IPS DF 6.9 (cell line): Measurements from ENCODE around the gene ENTR1.
A peak's percentile ranks its signal among the peaks of the same experiment; 100 is the strongest.
"Not testable (repeated sequence)": the region's sequence is repeated elsewhere in the genome, so short reads cannot be mapped to it uniquely, and the experiment has no call there.

ENCODE experiments used
- DNase-seq: peaks from one replicate; pipeline ENCODE4 v3.0.0-alpha.2; 2013; ENCODE audit warnings: low read depth, low spot score
- H3K27ac ChIP-seq: one replicate; pipeline ENCODE4 v1.5.1; 2013; ENCODE audit warnings: low read length, control low read depth
- H3K27me3 ChIP-seq: 2 replicates; pipeline ENCODE4 v1.6.1; 2013; ENCODE audit warnings: mild to moderate bottlenecking, low read length; ENCODE audit not compliant: control insufficient read depth, insufficient read depth
- H3K36me3 ChIP-seq: 2 replicates; pipeline ENCODE4 v1.6.1; 2013; ENCODE audit warnings: low read length; ENCODE audit not compliant: control insufficient read depth, insufficient read depth
- H3K4me1 ChIP-seq: 2 replicates; pipeline ENCODE4 v1.6.1; 2013; ENCODE audit warnings: low read length; ENCODE audit not compliant: control insufficient read depth, insufficient read depth
- H3K4me3 ChIP-seq: 2 replicates; pipeline ENCODE4 v1.5.1; 2013; ENCODE audit warnings: mild to moderate bottlenecking, low read length
- H3K9me3 ChIP-seq: 2 replicates; pipeline ENCODE4 v1.6.1; 2013; ENCODE audit warnings: low read length, inconsistent platforms; ENCODE audit not compliant: control insufficient read depth, insufficient read depth
- WGBS: extraction: QIAGEN DNeasy Blood & Tissue Kit; methylation state at CpG from one replicate; pipeline ENCODE4 v1.1.7; 2013; ENCODE audit warnings: mixed read lengths, missing lambda C conversion rate; ENCODE audit not compliant: insufficient read length, insufficient coverage; 5-methylcytosine and 5-hydroxymethylcytosine counted together

The ENTR1 gene

DNA sequence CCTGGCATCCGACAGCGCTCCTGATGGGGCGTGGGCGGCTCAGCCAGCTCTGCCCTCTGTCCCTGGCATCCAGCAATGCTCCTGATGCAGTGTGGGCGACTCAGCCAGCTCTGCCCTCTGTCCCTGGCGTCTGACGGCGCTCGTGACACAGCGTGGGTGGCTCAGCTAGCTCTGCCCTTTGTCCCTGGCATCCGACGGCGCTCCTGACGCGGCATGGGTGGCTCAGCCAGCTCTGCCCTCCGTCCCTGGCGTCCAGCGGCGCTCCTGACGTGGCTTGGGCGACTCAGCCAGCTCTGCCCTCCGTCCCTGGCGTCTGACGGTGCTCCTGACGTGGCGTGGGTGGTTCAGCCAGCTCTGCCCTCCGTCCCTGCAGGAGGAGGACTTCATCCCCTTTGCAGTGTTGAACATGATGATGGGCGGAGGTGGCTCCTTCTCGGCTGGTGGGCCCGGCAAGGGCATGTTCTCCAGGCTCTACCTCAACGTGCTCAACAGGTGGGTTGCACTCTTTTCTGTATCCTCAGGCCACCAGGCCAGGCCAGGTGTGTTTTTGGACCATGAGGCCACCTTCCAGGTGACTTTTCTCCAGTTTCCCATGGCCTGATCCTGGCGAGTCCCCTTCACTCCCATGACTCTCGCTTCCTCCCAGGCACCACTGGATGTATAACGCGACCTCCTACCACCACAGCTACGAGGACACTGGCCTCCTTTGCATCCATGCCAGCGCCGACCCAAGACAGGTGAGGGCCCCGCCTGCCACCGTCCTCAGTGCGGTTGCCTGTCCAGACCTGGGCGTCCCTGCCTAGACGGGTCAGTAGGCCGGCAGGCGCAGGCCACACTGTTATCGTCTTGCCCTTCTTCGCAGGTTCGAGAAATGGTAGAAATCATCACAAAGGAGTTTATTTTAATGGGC, 8.0 kb upstream of the ENTR1 start:
- H3K27me3 ChIP-seq: no peaks in the 10 kb centered on the region
- WGBS: no CpG with 5 or more reads among the region's 48 CpGs
- H3K36me3 ChIP-seq: peaks cover 64% of the 10 kb centered on the region

DNA sequence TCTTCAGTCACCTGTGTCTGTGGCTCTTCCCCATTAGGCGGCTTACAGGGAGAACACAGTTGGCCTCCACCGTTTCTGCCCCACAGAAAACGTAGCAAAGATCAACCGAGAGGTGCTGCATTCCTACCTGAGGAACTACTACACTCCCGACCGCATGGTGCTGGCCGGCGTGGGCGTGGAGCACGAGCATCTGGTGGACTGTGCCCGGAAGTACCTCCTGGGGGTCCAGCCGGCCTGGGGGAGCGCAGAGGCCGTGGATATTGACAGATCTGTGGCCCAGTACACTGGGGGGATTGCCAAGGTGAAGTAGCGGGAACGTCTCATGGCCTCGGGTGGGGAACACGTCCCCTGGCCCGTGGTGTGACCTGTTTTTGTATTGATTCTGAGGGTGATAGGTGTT, 6.5 kb upstream of the ENTR1 start:
- DNase-seq: no peak
- Histone ChIP-seq H3K4me3 (no peak overlapping the region), H3K4me1 (no peaks in the 10 kb centered on the region), H3K9me3 (no peaks in the 10 kb centered on the region), H3K27ac (no peak overlapping the region), H3K36me3 (peaks cover 55% of the 10 kb centered on the region), H3K27me3 (no peaks in the 10 kb centered on the region)
- WGBS: no CpG with 5 or more reads among the region's 19 CpGs

More for the DNA sequence above, 8.0 kb upstream of the ENTR1 start:
- H3K4me1 ChIP-seq: no peaks in the 10 kb centered on the region
- no peak overlapping the region for H3K4me3 ChIP-seq
- H3K27ac ChIP-seq: no peak overlapping the region
- DNase-seq: no peak
- H3K9me3 ChIP-seq: no peaks in the 10 kb centered on the region

DNA sequence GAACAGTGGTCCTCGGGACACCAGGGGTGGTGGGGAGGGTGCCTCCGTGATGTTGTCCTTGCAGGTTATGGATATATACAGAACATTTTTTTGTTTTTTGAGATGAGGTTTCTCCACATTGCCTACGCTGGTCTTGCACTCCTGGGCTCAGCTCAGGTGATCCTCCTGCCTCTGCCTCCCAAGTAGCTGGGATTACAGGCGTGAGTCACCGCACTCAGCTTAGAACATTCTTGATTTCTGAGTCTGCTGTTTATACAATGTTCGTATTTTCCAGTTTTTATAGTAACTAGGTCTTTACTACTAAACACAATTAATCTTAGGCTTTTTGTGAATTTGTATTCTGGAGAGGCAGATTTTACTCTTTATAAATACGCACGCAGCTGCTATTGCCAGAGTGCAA, 6.0 kb upstream of the ENTR1 start:
- Histone ChIP-seq H3K4me1 (no peaks in the 10 kb centered on the region), H3K9me3 (no peaks in the 10 kb centered on the region), H3K27ac (no peak overlapping the region), H3K27me3 (no peaks in the 10 kb centered on the region), H3K4me3 (no peak overlapping the region), H3K36me3 (peaks cover 51% of the 10 kb centered on the region)
- WGBS: no CpG with 5 or more reads among the region's 8 CpGs
- DNase-seq: no peak

DNA sequence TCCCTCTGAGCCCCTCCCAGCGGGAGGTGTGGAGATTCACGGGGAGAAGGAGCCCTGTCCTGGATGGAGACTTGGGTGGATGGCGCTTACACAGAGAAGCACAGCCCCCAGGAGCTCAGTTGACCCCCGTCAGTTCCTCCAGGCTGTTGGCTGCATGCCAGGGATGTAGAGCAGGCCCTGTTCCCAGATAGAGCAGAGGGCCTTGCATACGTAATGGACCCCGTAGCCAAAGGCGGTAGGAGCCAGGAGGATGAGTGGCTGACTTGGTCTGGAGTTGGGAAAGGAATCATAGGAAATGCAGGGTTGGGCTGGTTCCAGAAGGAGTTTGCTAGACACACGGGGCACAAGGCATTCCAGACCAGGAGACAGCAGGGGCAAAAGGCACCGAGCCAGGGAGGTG, 2.5 kb upstream of the ENTR1 start:
- WGBS: no CpG with 5 or more reads among the region's 9 CpGs
- peaks cover 36% of the 10 kb centered on the region for H3K36me3 ChIP-seq
- DNase-seq: no peak

DNA sequence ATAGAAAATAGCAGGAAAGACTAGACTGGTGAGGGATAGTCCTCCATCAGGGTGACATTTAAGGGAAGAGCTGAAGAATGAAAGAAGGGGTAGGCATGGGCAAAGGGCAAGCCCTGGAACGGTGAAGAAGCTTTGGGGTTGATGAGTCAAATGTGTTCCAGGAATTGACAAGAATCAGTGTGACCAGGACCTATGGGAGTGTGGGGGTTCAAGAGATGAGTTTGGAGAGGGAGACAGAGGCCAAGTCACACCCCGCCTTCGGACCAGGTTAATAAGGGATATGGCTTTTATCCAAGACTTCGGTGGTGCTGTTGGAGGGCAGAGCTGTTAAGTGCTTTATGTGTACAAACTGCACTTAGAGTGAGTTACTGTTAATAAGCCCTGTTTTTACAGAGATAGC, 964 bp upstream of the ENTR1 start:
- Histone ChIP-seq H3K27ac (no peak overlapping the region), H3K36me3 (peaks cover 35% of the 10 kb centered on the region), H3K9me3 (no peaks in the 10 kb centered on the region), H3K27me3 (no peaks in the 10 kb centered on the region), H3K4me1 (no peaks in the 10 kb centered on the region; the same call in 1 of the 2 replicates), H3K4me3 (peak overlapping the region; percentile 82; the same call in 1 of the 2 replicates)
- no peak for DNase-seq
- WGBS: no CpG with 5 or more reads among the region's 4 CpGs

More for the DNA sequence above, 2.5 kb upstream of the ENTR1 start:
- Histone ChIP-seq H3K9me3 (no peaks in the 10 kb centered on the region), H3K27me3 (no peaks in the 10 kb centered on the region), H3K4me3 (no peak overlapping the region; the same call in 1 of the 2 replicates), H3K27ac (no peak overlapping the region), H3K4me1 (no peaks in the 10 kb centered on the region; the same call in 1 of the 2 replicates)

DNA sequence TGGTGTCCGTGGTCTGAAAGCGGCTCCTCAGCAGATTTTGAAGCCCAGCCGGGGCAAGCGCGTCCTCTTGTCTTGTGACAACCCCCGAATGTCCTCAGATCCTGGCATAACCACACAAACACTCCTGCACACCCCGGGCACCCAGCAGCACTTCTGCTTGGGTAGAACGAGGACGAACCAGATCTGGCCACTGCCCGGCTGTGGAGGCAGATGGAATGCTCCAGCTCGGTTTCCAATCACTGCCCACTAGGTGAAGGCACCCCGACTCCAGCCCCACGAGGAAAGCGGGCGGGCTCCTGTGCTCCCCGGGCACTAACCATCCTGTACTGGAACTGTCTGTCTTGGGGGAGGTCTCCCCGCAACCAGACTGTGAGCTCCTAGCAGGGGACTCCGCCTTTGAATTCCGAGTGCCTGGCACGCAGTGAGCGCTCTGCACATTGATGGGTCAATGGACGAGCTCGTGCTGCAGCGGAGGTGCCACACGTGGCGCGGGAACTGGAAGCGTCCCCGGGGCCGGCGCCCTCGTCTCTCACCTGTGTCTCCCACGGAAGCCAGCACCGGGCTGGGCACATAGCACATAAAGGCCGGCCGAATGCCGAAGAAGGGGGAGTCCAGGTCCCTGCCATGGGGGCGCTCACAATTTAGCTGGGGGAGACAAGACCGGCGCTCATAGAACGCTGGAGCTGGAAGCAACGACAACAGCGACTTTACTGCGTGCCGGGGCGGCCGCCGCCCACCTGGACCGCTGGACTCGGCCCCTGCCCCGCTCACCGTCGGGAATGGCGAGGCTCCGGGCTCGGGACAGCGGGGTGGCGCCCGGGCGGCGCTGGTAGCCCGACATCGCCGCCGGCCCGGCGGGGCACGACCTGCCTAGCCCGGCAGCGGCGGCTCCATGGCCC, 608 bp downstream of the ENTR1 start:
- H3K27me3 ChIP-seq: no peaks in the 10 kb centered on the region
- peaks cover 37% of the 10 kb centered on the region for H3K36me3 ChIP-seq
- DNase-seq: no peak
- H3K4me1 ChIP-seq: no peaks in the 10 kb centered on the region; the same call in 1 of the 2 replicates
- no peaks in the 10 kb centered on the region for H3K9me3 ChIP-seq
- peak overlapping the region; percentile 82 for H3K4me3 ChIP-seq
- WGBS: no CpG with 5 or more reads among the region's 71 CpGs
- no peak overlapping the region for H3K27ac ChIP-seq

DNA sequence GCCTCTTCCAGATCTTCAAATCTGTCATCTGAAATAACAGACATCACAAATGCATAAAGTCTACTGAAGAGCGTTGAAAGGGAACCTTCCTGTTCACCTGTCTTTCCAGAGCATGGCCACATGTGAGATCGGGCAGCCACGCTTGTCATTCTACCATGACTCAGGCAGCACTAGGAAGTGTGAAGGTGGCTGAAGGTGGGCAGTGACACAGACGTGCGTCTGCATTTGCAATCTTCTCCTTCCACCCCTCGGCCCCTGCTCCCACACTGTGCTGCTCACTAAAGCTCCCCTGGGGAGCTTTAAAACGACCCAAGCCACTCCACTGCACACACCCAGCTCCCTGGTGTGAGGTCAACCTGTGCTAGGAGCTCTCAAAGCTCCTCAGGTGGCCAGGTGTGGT, 2.5 kb downstream of the ENTR1 start:
- Histone ChIP-seq H3K36me3 (peaks cover 34% of the 10 kb centered on the region), H3K4me3 (no peak overlapping the region), H3K4me1 (no peaks in the 10 kb centered on the region; the same call in 1 of the 2 replicates), H3K27me3 (no peaks in the 10 kb centered on the region), H3K9me3 (no peaks in the 10 kb centered on the region), H3K27ac (no peak overlapping the region)
- WGBS: no CpG with 5 or more reads among the region's 7 CpGs
- no peak for DNase-seq

DNA sequence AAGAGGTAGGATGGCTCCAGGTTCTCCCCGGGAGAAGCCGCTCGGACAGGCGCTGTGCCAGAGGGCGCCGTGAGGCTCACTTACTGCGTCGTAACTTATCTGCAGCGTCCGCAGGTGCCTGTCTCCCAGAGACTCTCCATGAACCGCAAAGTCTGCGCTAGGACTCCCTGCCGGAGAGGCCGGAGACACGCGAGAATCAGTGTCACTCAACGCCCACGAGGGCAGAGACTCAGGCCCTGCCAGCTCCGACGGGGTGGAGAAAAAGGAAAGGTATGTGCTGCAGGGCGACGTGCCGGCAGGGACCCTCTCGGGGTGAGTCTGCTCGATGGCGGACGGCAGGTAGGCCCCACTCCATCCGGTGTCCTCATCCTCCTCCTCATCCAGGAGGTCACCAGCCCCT, 3.4 kb downstream of the ENTR1 start:
- not testable (repeated sequence) for DNase-seq, H3K27me3 ChIP-seq, H3K4me3 ChIP-seq, H3K4me1 ChIP-seq, H3K27ac ChIP-seq, H3K9me3 ChIP-seq
- no CpG with 5 or more reads among the region's 28 CpGs for WGBS
- H3K36me3 ChIP-seq: peaks cover 32% of the 10 kb centered on the region

DNA sequence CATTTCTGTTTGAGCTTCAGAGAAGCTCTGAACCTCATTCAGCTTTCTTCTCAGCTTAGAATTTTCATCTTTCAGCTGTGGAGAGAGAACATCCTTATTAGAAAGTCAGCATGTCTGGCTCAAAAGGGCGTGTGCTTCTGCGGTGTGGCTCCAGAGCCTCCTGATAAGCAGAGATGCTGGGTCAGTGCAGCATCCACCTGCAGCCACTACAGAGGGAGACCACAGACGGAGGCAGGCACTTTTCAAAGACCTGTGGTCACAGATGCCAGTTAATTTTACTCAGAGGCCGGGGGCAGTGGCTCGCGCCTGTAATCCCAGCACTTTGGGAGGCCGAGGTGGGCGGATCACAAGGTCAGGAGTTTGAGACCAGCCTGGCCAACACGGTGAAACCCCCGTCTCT, 4.5 kb downstream of the ENTR1 start:
- not testable (repeated sequence) for H3K9me3 ChIP-seq, H3K27me3 ChIP-seq, H3K4me1 ChIP-seq, DNase-seq, H3K4me3 ChIP-seq, H3K27ac ChIP-seq
- peaks cover 32% of the 10 kb centered on the region for H3K36me3 ChIP-seq
- WGBS: no CpG with 5 or more reads among the region's 10 CpGs

DNA sequence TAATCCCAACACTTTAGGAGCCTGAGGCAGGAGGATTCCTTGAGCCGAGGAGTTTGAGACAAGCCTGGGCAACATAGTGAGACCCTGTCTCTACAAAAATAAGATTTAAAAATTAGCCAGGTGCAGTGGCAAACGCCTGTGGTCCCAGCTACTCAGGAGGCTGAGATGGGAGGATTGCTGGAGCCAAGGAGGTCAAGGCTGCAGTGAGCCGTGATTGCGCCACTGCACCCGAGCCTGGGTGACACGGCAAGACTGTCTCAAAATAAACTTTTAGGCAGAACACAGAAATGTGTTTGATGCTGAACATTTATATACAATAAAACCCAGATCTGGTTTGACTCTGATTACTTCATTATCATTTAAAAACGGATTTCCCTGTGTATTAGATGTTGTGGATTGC, 4.9 kb downstream of the ENTR1 start:
- Histone ChIP-seq H3K9me3 (no peaks in the 10 kb centered on the region), H3K4me1 (no peaks in the 10 kb centered on the region; the same call in 1 of the 2 replicates), H3K36me3 (peaks cover 32% of the 10 kb centered on the region), H3K4me3 (no peak overlapping the region), H3K27me3 (no peaks in the 10 kb centered on the region), H3K27ac (no peak overlapping the region)
- WGBS: no CpG with 5 or more reads among the region's 7 CpGs
- no peak for DNase-seq
